Mononuclear cell (primary cell): ENCODE data around the gene CABP7. TPM values are rescaled to one million over a fixed set of nuclear protein-coding genes. Genes with fewer than 3 reads are reported as not detected.

ENCODE experiments used
- H3K27me3 ChIP-seq: 2 replicates; pipeline ENCODE4 v1.6.0; 2011; ENCODE audit warnings: low read length, control low read depth; ENCODE audit not compliant: insufficient read depth
- H3K4me1 ChIP-seq: 2 replicates; pipeline ENCODE4 v1.5.1; 2011; ENCODE audit warnings: mild to moderate bottlenecking, low read length, control low read depth; ENCODE audit not compliant: insufficient read depth
- H3K4me3 ChIP-seq: 2 replicates; pipeline ENCODE4 v1.5.1; 2011; ENCODE audit warnings: mild to moderate bottlenecking, low read length, moderate library complexity
- H3K9me3 ChIP-seq: 2 replicates; pipeline ENCODE4 v1.5.1; 2011; ENCODE audit warnings: low read depth, mild to moderate bottlenecking, control low read depth, low read length
- total RNA-seq: library from RNA; depleted of rRNA; stranded (reverse); fragments of >200 nt; gene quantifications from one replicate; pipeline ENCODE4 v1.2.3, GENCODE V29; 2012

Gene CABP7
- total RNA-seq = 0.21 TPM

DNA sequence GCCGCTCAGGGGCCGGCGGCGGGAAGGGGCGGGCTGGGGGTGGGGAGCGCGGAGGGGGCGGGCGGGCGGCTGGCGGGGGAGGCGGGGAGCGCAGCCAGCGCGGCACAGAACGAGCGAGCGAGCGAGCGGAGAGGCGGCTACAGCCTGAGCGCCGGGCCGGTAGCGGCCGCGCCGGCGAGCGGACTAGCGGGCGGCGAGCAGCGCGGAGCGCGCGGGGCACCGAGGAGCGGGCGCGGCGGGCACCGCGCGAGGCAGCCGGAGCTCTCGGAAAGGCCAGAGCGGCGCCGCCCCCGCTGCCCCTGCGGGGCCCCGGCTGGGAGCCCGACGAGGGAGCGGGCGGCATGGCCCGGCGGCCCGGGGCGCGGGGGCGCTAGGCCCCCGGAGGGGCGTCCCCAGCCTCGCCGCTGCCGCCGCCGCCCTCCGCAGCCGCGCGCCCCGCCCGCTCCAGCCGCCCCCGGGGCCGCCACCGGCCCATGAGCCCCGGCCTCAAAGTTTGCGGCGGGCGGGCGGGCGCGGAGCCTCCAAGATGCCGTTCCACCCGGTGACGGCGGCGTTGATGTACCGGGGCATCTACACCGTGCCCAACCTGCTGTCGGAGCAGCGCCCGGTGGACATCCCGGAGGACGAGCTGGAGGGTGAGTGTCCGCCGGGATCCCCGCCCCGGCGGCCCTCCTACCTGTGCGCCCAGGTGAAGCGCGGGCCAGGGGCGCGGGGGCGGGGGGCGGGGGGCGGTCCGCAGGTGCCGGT, at the start of gene CABP7:
TSS of gene CABP7 (plus strand) at position 105 of the 747 bp plus-strand sequence. CDS start at position 527, 422 bp downstream.
- no peaks in the 10 kb centered on the region for H3K4me1 ChIP-seq
- H3K9me3 ChIP-seq = no peaks in the 10 kb centered on the region
- peaks cover 24% of the 10 kb centered on the region for H3K27me3 ChIP-seq
- no peak within 1 kb of the TSS for H3K4me3 ChIP-seq

DNA sequence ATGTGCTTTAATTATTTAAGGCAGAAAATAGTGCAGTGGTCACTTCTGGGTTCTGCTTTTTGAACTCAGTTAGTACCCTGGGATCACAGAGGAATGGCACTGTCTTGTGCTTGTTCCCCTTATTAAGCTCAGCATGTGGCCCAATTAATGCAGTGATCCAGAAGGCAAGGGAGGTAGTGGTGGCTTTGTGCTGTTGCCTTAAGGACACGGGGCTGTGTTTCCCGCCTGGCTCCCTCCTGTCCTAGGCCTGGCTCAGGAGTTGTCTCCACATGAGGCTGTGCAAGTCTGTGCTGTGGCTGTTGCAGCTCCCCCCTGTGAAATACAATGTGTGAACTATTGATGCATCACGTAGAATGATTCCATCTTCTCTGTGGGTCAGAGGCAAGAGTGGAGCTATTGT, 49.2 kb upstream of the CABP7 start:
- H3K4me3 ChIP-seq = no peak overlapping the region
- H3K27me3 ChIP-seq = no peaks in the 10 kb centered on the region
- H3K9me3 ChIP-seq = no peaks in the 10 kb centered on the region
- H3K4me1 ChIP-seq = no peaks in the 10 kb centered on the region

DNA sequence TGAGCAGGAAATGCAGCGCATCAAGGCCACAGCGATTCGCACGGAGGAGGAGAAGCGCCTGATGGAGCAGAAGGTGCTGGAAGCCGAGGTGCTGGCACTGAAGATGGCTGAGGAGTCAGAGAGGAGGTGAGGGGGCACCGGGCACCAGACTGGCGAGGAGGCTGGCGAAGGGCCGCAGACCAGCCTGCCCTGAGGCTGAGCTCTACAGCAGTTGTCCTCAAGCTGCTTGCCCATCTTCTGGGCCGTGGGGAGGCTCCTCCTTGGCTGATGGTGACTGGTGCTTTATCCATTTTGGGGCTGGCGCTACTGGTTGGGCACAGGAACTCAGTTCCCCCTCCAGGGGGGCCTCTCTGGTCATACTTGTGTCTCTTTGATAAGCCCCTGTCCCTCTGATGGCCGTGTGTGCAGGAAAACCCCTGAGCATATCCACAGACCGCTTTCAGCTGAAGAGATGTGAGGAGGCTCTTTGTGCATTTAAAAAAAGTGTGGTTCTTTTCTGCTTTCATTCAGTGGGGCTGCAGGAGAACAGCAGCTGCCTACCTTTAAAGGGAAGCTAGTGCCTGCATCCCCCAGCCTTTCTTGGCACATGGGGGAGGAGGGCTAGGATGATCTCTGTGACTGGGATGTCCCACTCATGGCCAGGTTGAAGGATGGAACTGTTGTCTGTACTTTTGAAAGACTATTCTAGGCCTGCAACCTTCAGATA, 46.3 kb upstream of the CABP7 start:
- Histone ChIP-seq H3K9me3 (no peaks in the 10 kb centered on the region), H3K4me3 (no peak overlapping the region), H3K4me1 (no peaks in the 10 kb centered on the region), H3K27me3 (no peaks in the 10 kb centered on the region)

DNA sequence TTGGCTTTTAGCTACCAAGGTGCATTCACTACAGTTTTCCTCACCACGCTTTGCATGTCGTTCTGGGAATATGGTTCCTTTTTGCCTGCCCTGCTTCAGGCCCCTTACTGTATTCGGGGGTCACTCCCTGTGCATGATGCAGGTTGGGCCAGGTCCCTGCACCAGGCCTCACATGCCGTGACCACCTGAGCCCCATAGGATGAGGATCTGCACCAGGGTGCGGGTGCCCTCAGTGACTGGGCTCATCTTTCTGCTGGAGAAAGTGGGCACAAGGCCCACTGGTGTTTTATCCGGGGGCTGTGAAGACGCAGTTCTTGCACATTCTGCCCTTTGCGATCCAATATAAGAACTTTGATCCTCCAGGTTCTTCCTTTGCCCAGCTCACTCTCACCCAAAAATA, 45.7 kb upstream of the CABP7 start:
- Histone ChIP-seq H3K4me3 (no peak overlapping the region), H3K27me3 (no peaks in the 10 kb centered on the region), H3K9me3 (no peaks in the 10 kb centered on the region), H3K4me1 (no peaks in the 10 kb centered on the region)

DNA sequence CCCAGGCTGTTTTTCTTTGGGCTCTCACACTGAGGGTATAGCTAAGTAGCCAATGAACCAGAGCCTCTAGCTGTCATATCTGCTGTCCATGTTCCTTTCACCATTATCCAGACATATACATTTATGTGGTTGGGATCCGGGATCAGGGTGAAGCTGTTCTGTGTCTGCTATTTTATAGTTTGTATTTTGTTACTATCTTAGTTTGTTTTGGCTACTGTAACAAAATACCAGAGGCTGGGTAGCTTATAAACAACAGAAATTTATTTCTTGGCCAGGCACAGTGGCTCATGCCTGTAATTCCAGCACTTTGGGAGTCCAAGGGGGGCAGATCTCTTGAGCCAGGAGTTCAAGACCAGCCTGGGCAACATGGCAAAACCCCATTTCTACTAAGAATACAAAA, 40.5 kb upstream of the CABP7 start:
- Histone ChIP-seq H3K9me3 (no peaks in the 10 kb centered on the region), H3K27me3 (no peaks in the 10 kb centered on the region), H3K4me1 (no peaks in the 10 kb centered on the region), H3K4me3 (no peak overlapping the region)

DNA sequence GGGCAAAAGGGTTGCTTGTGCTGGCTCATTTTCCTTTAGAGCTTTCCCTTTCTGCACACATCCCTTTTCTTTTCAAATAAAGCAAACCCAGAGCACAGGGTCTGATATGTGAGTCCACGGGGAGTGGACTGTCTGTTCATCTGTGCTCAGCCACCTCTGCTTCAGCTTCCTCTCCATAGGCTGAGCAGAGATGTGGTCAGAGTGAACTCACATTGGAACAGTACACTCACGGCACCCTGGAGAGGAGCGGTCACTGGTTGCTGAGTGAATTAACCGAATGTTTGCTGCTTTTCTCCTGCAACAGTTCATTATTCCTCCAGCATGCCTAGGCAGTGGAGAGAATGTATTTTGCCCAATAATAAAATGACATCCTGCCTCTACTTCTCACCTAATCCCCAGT, 36.3 kb upstream of the CABP7 start:
- H3K4me3 ChIP-seq = no peak overlapping the region
- H3K27me3 ChIP-seq = no peaks in the 10 kb centered on the region
- no peaks in the 10 kb centered on the region for H3K9me3 ChIP-seq
- H3K4me1 ChIP-seq = no peaks in the 10 kb centered on the region

DNA sequence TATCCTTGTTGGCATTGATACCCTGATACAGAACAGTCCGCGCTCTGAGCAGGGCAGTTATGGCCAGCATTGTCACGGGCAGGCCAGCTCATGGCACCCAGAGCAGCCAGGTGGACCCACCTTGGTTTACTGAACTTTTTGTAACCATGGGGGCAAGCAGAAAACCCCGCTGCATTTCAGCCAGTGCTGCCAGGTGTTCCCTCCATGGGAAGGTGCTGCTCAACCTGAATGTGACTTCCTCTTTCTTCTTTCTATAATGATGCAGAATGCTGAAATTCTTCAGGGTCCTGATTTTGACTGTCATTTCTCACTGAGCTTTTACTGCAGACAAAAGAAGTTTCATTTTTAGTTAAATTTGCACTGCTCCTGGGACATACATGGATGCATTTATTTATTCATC, 35.6 kb upstream of the CABP7 start:
- Histone ChIP-seq H3K9me3 (no peaks in the 10 kb centered on the region), H3K4me3 (no peak overlapping the region), H3K4me1 (no peaks in the 10 kb centered on the region), H3K27me3 (no peaks in the 10 kb centered on the region)

DNA sequence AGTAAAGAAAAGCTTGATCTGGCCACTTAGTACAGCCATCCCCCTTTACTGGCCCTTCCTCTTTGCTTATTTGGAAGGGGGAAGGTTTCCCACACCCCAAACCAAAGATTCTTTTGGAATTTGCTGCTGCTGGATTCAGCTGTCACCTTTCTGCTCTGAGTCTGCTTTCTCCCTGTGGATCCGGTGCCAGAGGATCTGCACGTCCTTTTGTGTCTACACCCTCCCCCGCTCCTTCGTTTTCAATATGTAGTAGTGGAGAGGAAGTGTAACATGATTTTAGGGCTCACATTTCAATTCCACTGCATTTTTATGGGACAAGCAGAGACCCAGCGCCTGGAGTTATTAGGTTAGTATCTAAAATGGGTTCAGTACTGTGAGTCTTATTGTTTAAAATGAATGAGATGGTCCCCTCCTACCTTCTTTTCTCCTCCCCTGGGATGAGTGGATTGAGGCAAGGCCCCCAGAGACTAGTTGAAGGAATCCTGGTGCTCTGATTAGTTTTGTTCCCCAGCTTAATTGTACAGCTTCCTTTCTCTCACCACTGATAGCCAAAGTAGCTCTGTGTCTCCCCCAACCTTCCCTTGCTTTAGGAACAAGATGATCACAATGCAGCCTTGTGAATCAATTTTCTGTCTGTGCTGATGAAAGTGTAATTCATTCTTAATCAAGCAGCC, 30.5 kb upstream of the CABP7 start:
- Histone ChIP-seq H3K27me3 (no peaks in the 10 kb centered on the region), H3K4me3 (no peak overlapping the region), H3K4me1 (no peaks in the 10 kb centered on the region)

DNA sequence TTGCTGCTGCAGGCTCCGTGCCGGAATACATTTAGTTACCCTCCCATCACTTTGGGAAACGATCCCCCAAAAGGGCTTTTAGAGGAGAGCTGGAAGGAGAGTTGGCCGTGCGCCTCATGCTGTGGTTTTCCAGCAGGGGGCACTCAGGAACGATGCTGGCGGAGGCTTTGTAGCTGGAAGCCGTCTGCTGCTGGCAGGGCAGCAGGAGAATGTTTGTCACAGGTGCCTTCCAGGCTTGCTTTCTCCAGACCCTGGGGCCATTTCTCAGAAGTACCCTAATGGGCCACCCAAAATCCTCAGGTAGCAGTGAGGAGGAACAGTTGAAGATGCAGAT, 30.0 kb upstream of the CABP7 start:
- no peak overlapping the region for H3K4me3 ChIP-seq
- no peaks in the 10 kb centered on the region for H3K9me3 ChIP-seq
- no peaks in the 10 kb centered on the region for H3K27me3 ChIP-seq
- H3K4me1 ChIP-seq = no peaks in the 10 kb centered on the region

More for the DNA sequence above, 30.5 kb upstream of the CABP7 start:
- H3K9me3 ChIP-seq = no peaks in the 10 kb centered on the region

DNA sequence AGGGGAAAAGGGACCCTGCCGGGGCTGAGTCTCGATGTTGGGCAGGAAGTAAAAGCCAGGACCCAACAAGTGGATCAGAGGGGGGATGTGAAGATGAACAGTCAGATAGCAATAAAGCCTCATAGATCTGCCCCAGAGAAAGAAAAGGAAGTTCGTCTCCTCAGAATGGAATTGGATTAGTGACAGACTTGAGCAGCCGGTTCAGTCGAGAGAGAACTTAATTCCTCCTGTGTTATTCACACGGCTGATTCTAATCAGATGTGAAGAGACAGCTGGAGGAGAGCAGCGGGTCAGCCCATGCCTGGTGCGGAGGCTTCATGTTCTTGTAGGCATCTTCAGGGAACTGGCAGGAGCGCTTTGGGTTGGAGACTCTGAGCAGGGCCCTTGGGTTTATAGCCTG, 29.3 kb upstream of the CABP7 start:
- H3K4me1 ChIP-seq = no peaks in the 10 kb centered on the region
- H3K4me3 ChIP-seq = no peak overlapping the region
- H3K27me3 ChIP-seq = no peaks in the 10 kb centered on the region
- H3K9me3 ChIP-seq = no peaks in the 10 kb centered on the region

DNA sequence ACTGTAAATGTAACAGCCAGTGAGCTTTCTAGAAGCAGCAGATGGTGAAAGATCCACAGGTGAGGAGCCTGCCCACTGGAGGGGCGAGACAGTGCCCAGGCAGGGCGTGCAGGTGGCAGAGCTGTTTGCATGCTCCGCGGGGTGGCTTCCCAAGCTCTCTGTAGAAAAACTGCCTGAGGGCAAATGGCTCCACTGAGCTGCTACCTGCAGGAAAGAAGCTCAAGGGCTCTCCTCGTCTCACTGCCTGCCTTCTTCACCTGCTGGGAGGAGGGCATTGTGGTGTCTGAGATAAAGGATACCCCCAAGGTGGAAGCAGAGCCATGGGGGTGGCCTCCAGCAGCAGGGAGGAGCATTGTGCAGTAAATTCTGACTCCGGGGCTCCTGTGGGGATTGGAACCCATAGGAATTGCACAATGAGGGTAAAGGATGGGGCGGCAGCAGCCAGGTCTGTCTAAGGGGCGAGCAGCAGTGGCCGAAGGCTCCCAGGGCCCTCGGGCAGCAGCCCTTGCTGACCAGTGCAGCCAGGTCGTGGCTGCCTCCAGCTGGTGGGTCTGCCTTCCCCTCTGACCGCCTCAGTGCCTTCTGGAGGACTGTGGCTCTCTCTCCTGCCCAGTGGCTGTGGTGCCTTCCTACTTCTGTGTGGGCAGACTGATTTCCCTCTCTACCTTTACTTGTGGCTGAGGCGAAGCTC, 28.0 kb upstream of the CABP7 start:
- Histone ChIP-seq H3K27me3 (no peaks in the 10 kb centered on the region), H3K4me1 (no peaks in the 10 kb centered on the region), H3K4me3 (no peak overlapping the region), H3K9me3 (no peaks in the 10 kb centered on the region)

DNA sequence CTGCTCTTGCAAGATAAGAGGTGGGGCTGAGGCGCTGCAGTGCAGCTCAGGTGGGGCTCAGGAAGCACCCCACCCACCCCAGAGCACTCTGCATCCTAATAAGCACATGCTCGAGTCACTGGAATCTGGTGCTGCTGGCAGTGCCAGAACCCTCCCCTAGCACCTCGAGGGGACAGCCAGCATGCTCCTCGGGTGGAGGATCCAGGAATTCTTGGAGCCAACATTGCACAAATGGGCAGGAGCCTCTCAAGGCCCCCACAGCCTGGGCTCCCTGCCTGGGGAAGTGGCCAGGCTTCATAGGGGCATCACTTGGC, 27.5 kb upstream of the CABP7 start:
- no peaks in the 10 kb centered on the region for H3K4me1 ChIP-seq
- no peaks in the 10 kb centered on the region for H3K27me3 ChIP-seq
- no peak overlapping the region for H3K4me3 ChIP-seq
- no peaks in the 10 kb centered on the region for H3K9me3 ChIP-seq

DNA sequence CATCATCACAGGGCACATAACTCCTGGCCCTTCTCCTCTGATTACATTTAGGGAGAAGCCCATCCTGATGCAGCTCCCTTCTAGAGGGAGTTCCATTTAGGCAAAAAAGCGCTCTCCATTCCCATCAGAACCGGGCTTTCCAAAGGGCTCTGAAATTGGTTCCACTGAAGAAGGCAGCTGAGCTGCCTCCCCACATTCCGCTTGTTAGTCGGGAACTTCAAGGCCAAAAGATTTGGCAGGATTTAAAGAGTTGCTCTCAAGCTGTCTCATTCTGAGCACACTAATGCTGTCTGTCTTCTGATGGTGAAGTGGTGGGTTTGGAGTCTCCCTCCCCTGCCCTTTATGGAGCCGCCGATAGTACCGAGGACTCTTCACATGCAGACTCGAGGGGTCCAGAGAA, 26.6 kb upstream of the CABP7 start:
- Histone ChIP-seq H3K4me1 (no peaks in the 10 kb centered on the region), H3K9me3 (no peaks in the 10 kb centered on the region), H3K27me3 (no peaks in the 10 kb centered on the region), H3K4me3 (no peak overlapping the region)

DNA sequence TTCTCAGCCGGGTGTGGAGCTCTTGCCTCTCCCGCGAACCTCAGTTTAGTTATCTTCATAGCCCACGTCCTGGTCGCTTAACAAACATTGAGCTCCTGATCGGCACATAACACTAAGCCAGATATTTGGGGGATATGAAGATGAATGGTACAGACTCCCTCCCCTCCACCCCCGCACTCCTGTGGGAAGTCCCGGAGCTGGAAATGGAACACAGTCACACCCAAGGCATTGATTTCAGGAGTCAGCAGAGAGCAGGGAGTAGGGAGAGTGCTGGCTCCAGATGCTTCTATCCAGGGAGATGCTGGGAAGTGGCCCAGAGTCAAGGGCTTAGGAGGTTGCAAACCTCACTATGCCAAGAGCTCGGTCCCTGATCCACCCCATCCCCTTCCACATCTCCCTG, 26.1 kb upstream of the CABP7 start:
- no peaks in the 10 kb centered on the region for H3K27me3 ChIP-seq
- H3K9me3 ChIP-seq = no peaks in the 10 kb centered on the region
- no peak overlapping the region for H3K4me3 ChIP-seq
- H3K4me1 ChIP-seq = no peaks in the 10 kb centered on the region

DNA sequence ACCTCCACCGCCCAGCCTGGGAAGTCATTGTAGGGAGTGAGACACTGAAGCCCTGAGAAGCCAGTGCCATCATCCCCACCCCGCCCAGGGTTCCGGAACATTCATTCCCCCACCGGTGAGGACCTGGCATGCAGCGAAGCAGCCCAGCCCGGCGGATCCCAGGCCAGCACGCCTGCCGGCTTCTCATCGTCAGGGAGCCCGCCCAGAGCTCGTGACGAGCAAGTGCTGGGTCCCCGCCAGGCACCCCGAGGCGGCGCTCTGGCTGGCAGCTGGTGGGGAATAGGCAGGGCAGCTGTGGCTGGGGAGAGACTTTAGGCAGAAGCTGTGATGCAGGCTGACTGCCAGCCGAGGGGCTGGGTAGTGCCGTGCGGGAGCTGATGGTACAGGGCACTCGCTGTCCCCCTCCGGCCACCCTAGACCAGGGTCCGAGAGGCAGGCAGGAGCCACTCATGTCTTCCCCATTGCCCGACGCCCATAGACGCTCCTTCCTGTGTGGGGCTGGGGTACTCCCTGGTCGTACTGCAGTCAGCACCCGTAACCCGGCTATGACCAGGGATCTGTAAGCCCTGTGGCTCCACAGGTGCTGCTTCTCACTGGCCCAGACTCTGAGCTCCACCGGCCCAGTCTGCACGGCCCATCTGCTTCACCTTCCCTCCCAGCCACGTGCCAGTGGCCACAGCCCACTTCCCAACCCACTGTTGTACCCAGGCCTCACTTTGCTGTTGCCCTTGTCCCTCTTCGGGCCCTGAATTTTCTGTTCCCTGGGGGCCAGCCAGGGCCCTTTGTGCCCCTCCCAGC, 24.5 kb upstream of the CABP7 start:
- Histone ChIP-seq H3K4me1 (no peaks in the 10 kb centered on the region), H3K27me3 (no peaks in the 10 kb centered on the region), H3K9me3 (no peaks in the 10 kb centered on the region)

More for the DNA sequence above, 24.5 kb upstream of the CABP7 start:
- no peak overlapping the region for H3K4me3 ChIP-seq
